ENCODE measurements around the gene HSCB.

The HSCB gene

DNA sequence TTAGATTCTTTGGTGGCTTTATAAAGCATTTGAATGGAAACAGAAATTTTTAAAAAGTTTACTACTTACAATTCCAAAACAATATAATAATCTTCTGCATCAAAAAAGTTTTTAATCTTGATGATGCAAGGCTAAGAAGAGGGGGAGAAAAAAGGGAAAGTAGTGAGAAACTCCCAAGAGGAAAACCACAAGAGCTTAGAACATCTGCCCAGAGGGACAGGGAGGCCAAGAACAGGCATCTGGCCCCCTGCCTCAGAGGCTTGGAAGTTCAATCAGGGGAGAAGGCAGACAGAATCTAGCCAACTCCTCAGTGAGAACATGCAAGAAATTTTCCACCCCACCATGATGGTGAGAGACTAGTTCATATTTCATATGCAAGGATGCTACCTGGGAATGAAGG lies 38.4 kb upstream of the HSCB start:
- no peak for DNase-seq
- H3K4me3 ChIP-seq (ENCODE audit: low read length): no peak overlapping the region
- H3K27ac ChIP-seq (ENCODE audit: low read length): no peak overlapping the region
- no peaks in the 10 kb centered on the region for H3F3A ChIP-seq (ENCODE audit: insufficient read depth, low read length)
- no peak overlapping the region for H3K4me2 ChIP-seq (ENCODE audit: low read depth, low read length)
- H3K4me1 ChIP-seq (ENCODE audit: low read length): no peaks in the 10 kb centered on the region
- no peaks in the 10 kb centered on the region for H3K36me3 ChIP-seq (replicated peaks; ENCODE audit: insufficient read depth, low read length)
- TF ChIP-seq CTCF (IDR thresholded peaks at IDR 0.05; ENCODE audit: low read length) (no peak), EZH2 (optimal IDR thresholded peaks at IDR 0.05; ENCODE audit: low read depth, low read length) (no peak), EZH2phosphoT487 (IDR thresholded peaks at IDR 0.05; ENCODE audit: low read length) (no peak)
- H3K9me3 ChIP-seq (replicated peaks; ENCODE audit: insufficient read depth, low read length): no peaks in the 10 kb centered on the region
- no peaks in the 10 kb centered on the region for H4K20me1 ChIP-seq (ENCODE audit: insufficient read depth, low read length)
- H3K9me2 ChIP-seq (replicated peaks; ENCODE audit: insufficient read depth, low read length): no peaks in the 10 kb centered on the region
- H3K27me3 ChIP-seq (replicated peaks; ENCODE audit: insufficient read depth, low read length): no peaks in the 10 kb centered on the region
- no peak overlapping the region for H3K9ac ChIP-seq (ENCODE audit: low read length)
- H3K79me2 ChIP-seq (ENCODE audit: low read length): no peaks in the 10 kb centered on the region
- H2AFZ ChIP-seq (ENCODE audit: low read length): no peak overlapping the region

- no peak overlapping the region for H3K4me3 ChIP-seq (ENCODE audit: low read length)
- no peak overlapping the region for H3K4me2 ChIP-seq (ENCODE audit: low read depth, low read length)
- no peaks in the 10 kb centered on the region for H3K9me2 ChIP-seq (replicated peaks; ENCODE audit: insufficient read depth, low read length)
- H3K79me2 ChIP-seq (ENCODE audit: low read length): no peaks in the 10 kb centered on the region
- no peak overlapping the region for H3K27ac ChIP-seq (ENCODE audit: low read length)
- H3K36me3 ChIP-seq (replicated peaks; ENCODE audit: insufficient read depth, low read length): no peaks in the 10 kb centered on the region
- TF ChIP-seq EZH2 (optimal IDR thresholded peaks at IDR 0.05; ENCODE audit: low read depth, low read length) (no peak), EZH2phosphoT487 (IDR thresholded peaks at IDR 0.05; ENCODE audit: low read length) (no peak), CTCF (IDR thresholded peaks at IDR 0.05; ENCODE audit: low read length) (no peak)
- no peak overlapping the region for H2AFZ ChIP-seq (ENCODE audit: low read length)
- H4K20me1 ChIP-seq (ENCODE audit: insufficient read depth, low read length): no peaks in the 10 kb centered on the region
- H3K4me1 ChIP-seq (ENCODE audit: low read length): no peaks in the 10 kb centered on the region
- no peak for DNase-seq
- H3K27me3 ChIP-seq (replicated peaks; ENCODE audit: insufficient read depth, low read length): no peaks in the 10 kb centered on the region
- no peaks in the 10 kb centered on the region for H3K9me3 ChIP-seq (replicated peaks; ENCODE audit: insufficient read depth, low read length)
- H3K9ac ChIP-seq (ENCODE audit: low read length): no peak overlapping the region
- no peaks in the 10 kb centered on the region for H3F3A ChIP-seq (ENCODE audit: insufficient read depth, low read length)
Observed at GRCh38 chr22:28706845-28707244, 35.0 kb upstream of the HSCB start.

DNA sequence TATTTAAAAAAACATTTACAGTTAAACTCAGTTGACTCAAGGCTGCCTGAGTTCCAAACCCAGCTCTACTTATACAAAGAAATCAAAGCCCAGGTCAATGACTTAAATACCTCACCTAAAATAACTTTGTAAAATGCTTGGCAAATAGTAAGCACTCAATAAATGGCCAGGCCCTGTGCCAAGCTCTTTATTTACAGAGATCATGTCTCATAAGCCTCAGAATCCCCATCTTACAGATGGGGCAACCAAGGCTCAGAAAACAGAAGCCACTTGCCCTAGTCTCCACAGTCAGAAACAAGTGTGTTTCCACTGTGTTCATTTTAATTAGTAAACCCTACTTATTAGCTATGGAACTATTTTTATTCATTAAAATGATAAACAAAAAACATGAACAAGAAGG lies 31.7 kb upstream of the HSCB start:
- Histone ChIP-seq H2AFZ (ENCODE audit: low read length) (no peak overlapping the region), H3K27ac (ENCODE audit: low read length) (no peak overlapping the region), H3K9me2 (replicated peaks; ENCODE audit: insufficient read depth, low read length) (no peaks in the 10 kb centered on the region), H3K79me2 (ENCODE audit: low read length) (no peaks in the 10 kb centered on the region), H3K4me3 (ENCODE audit: low read length) (no peak overlapping the region), H3K4me2 (ENCODE audit: low read depth, low read length) (no peak overlapping the region), H3K36me3 (replicated peaks; ENCODE audit: insufficient read depth, low read length) (no peaks in the 10 kb centered on the region), H4K20me1 (ENCODE audit: insufficient read depth, low read length) (no peaks in the 10 kb centered on the region), H3F3A (ENCODE audit: insufficient read depth, low read length) (no peaks in the 10 kb centered on the region), H3K27me3 (replicated peaks; ENCODE audit: insufficient read depth, low read length) (no peaks in the 10 kb centered on the region), H3K9me3 (replicated peaks; ENCODE audit: insufficient read depth, low read length) (no peaks in the 10 kb centered on the region), H3K4me1 (ENCODE audit: low read length) (no peaks in the 10 kb centered on the region), H3K9ac (ENCODE audit: low read length) (no peak overlapping the region)
- TF ChIP-seq EZH2 (optimal IDR thresholded peaks at IDR 0.05; ENCODE audit: low read depth, low read length) (no peak), CTCF (IDR thresholded peaks at IDR 0.05; ENCODE audit: low read length) (no peak), EZH2phosphoT487 (IDR thresholded peaks at IDR 0.05; ENCODE audit: low read length) (no peak)
- DNase-seq: no peak
